ENCODE data around the gene MGLL.

The MGLL gene

DNA sequence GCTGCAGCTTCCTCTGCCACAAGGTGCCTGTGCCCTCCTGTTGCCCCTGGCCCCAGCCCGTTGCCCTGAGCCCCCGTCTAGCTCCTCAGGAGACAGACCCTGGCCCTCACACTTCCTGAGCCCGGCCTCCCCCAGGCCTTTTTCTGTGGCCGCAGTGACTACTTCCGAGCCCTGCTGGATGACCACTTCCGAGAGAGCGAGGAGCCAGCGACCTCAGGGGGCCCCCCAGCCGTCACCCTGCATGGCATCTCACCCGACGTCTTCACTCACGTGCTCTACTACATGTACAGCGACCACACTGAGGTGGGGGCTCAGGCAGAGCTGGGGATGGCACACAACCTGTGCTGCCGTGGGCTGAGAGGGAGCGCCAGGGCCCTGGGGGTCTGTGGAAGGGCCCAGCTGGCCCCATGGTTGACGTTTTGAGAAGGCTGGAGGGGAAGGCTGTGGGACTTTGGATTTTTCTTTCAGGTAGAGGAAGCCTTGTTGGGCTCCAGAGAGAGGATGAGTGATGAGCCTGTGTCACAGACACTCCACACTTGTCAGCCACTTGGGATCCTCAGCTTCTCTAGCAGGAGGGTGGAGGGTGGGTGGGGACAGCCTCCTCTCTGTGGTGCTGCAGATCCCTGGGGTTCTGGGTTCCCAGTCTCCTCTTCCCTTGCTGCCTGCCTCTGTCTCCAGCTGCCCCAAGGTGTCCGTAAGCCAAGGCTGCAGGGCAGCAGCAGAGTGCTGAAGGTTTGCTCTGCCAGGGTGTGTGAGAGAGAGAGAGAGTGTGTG, 144.6 kb downstream of the MGLL start:
- no peak overlapping the region for H3K27ac ChIP-seq
- TF ChIP-seq, protein P1, sequence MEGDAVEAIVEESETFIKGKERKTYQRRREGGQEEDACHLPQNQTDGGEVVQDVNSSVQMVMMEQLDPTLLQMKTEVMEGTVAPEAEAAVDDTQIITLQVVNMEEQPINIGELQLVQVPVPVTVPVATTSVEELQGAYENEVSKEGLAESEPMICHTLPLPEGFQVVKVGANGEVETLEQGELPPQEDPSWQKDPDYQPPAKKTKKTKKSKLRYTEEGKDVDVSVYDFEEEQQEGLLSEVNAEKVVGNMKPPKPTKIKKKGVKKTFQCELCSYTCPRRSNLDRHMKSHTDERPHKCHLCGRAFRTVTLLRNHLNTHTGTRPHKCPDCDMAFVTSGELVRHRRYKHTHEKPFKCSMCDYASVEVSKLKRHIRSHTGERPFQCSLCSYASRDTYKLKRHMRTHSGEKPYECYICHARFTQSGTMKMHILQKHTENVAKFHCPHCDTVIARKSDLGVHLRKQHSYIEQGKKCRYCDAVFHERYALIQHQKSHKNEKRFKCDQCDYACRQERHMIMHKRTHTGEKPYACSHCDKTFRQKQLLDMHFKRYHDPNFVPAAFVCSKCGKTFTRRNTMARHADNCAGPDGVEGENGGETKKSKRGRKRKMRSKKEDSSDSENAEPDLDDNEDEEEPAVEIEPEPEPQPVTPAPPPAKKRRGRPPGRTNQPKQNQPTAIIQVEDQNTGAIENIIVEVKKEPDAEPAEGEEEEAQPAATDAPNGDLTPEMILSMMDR (conservative IDR thresholded peaks at IDR 0.05), result no peak
- no peak for TF ChIP-seq ZFX (IDR thresholded peaks at IDR 0.05)

DNA sequence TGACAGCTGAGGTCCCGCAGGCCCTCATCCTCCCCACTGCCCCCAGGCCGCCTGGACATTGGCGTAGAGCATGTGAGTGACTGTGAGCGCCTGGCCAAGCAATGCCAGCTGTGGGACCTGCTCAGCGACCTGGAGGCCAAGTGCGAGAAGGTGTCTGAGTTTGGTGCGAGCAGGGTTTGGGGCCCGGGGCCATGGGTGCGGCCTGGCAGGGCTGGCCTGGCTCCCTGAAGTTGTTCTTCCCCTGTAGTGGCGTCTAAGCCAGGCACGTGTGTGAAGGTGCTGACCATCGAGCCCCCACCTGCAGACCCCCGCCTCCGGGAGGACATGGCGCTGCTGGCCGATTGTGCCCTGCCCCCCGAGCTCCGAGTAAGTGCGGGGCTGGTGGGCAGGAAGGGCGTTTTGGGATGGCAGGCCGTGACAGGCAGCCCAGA, 145.4 kb downstream of the MGLL start:
- no peak for TF ChIP-seq ZFX (IDR thresholded peaks at IDR 0.05)
- TF ChIP-seq, protein P1 (conservative IDR thresholded peaks at IDR 0.05), result no peak
- no peak overlapping the region for H3K27ac ChIP-seq

DNA sequence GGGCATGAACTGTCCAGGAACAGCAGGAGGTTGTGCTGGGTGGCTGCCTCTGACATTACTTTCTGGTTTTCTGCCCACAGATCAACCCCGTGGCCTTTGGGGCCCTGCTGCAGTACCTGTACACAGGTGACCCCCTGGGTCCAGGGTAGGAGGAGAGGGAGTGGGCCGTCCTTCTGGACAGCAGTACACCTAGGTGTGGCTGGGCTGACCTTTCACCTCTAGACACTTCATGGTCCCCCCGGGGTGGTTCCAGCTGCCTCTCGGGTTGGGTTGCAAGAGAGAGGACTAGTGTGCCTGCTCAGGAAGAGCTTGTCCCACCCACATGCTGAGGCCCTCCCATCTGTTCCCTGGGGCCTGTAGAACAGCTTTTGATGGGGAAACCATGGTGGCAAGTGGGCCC, 145.9 kb downstream of the MGLL start:
- TF ChIP-seq, protein P1 (conservative IDR thresholded peaks at IDR 0.05), result no peak
- TF ChIP-seq ZFX (IDR thresholded peaks at IDR 0.05), result no peak
- no peak overlapping the region for H3K27ac ChIP-seq

DNA sequence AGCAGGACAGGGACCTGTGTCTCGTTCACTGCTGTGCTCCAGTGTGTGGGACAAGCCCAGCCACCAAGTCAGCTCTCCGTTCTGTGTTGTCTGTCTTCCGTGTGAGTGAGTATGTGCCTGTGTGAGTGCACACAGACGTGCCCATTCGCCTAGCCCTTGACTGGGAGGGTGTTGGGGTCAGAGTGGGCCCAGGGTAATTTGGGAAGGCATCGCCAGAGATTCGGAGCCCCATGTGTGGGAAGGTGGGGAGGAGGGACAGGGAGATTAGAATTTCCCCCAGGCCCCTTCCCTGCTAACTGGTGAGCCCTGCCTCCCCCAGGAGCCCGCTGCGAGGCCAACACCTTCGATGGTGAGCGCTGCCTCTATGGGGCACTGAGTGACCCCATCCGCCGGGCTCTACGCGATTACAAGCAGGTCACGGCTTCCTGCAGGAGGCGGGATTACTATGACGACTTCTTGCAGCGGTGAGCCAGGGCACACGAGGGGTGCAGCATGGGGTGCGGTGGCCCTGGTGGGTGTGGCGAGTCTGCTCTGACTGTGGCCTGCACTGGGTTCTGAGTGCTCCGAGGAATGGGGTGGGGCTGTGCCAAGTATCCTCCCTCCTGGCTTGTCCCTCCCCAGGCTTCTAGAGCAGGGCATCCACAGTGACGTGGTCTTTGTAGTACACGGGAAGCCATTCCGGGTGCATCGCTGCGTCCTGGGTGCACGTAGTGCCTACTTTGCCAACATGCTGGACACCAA, 146.5 kb downstream of the MGLL start:
- TF ChIP-seq ZFX (IDR thresholded peaks at IDR 0.05), result no peak
- TF ChIP-seq, protein P1 (conservative IDR thresholded peaks at IDR 0.05), result no peak
- H3K27ac ChIP-seq, result no peak overlapping the region

DNA sequence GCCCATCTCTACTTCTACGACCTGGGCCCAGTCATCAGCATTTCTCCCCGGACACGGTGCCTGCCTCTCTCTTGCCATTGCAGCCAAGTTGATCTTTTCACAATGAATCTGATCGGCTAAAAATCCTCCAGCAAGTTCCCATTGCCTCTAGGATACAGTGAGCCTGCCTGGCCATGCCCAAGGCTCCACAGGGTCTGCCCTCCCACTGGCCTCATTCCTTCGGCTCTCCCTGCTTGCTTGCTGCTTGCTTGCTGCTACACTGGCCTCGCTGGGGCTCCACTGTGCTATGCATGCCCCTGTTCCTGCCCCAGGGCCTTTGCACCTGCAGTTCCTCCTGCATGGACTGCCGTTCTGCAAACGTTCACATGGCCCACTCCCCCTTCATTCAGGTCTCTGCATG, 147.5 kb downstream of the MGLL start:
- no peak overlapping the region for H3K27ac ChIP-seq

DNA sequence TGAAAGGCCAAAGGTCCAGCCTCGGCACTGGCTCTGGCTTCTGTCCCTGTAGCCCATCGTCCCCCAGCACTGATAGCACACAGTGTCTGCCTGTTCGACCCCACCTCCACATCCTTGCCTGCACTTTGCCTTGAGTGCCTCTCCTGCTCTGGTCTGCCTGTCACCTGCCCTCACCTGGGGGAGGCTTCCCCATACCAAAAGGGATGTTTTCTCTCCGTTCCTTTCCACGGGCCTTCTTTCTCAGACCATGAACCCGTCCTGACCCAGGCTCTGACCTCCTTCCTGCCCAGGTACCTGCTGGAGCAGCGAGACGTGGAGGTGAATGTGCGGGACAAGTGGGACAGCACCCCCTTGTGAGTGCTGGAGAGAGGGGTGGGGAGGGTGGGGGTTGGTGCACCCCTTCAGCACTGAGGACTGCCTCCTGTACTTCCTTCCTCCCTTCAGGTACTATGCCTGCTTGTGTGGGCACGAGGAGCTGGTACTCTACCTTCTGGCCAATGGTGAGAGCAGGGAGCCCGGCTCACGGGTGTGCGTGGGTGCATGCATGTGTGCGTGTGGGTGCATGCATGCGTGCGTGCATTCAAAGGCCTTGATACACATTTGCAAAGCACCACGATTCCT, 148.1 kb downstream of the MGLL start:
- H3K27ac ChIP-seq, result no peak overlapping the region
- TF ChIP-seq, protein P1 (conservative IDR thresholded peaks at IDR 0.05), result no peak
- TF ChIP-seq ZFX (IDR thresholded peaks at IDR 0.05), result no peak

More for the DNA sequence above, 147.5 kb downstream of the MGLL start:
- TF ChIP-seq ZFX (IDR thresholded peaks at IDR 0.05), result no peak
- TF ChIP-seq, protein P1 (conservative IDR thresholded peaks at IDR 0.05), result no peak

All from C4-2B (cell line).